H9 (cell line): ENCODE results near the gene KPNA1. TPM values are rescaled to one million over a fixed set of nuclear protein-coding genes. Genes with fewer than 3 reads are reported as not detected.

ENCODE experiments used
- DNase-seq: peaks from one replicate; pipeline ENCODE4 v3.0.0-alpha.2; 2017
- H2AFZ ChIP-seq: one replicate; pipeline ENCODE4 v1.6.1; 2013; ENCODE audit warnings: mild to moderate bottlenecking, low read length, control low read depth, moderate library complexity
- H2AK5ac ChIP-seq: 2 replicates; pipeline ENCODE4 v1.6.1; 2013; ENCODE audit warnings: low read length, control low read depth, mixed read lengths; ENCODE audit not compliant: insufficient read length
- H2BK120ac ChIP-seq: one replicate; pipeline ENCODE4 v1.6.1; 2013; ENCODE audit warnings: low read depth, mild to moderate bottlenecking, low read length, control low read depth, inconsistent platforms; ENCODE audit not compliant: poor library complexity, severe bottlenecking
- H2BK12ac ChIP-seq: 2 replicates; pipeline ENCODE4 v1.6.1; 2013; ENCODE audit warnings: low read length, control low read depth, mixed read lengths, low read depth; ENCODE audit not compliant: insufficient read length
- H2BK15ac ChIP-seq: 2 replicates; pipeline ENCODE4 v1.6.1; 2013; ENCODE audit warnings: low read depth, low read length, control low read depth
- H2BK20ac ChIP-seq: one replicate; pipeline ENCODE4 v1.6.1; 2013; ENCODE audit warnings: low read depth, mild to moderate bottlenecking, low read length, control low read depth, inconsistent platforms; ENCODE audit not compliant: poor library complexity, severe bottlenecking
- H2BK5ac ChIP-seq: 2 replicates; pipeline ENCODE4 v1.6.1; 2013; ENCODE audit warnings: low read length, control low read depth, mixed read lengths; ENCODE audit not compliant: insufficient read length
- H3K14ac ChIP-seq: 2 replicates; pipeline ENCODE4 v1.6.1; 2013; ENCODE audit warnings: low read length, control low read depth; ENCODE audit not compliant: insufficient read depth
- H3K18ac ChIP-seq: 2 replicates; pipeline ENCODE4 v1.6.1; 2013; ENCODE audit warnings: low read depth, mild to moderate bottlenecking, mixed read lengths, low read length, control low read depth; ENCODE audit not compliant: insufficient read length
- H3K23ac ChIP-seq: 2 replicates; pipeline ENCODE4 v1.6.1; 2013; ENCODE audit warnings: low read length, control low read depth, mixed read lengths, low read depth; ENCODE audit not compliant: insufficient read length
- H3K23me2 ChIP-seq: 2 replicates; pipeline ENCODE4 v1.6.1; 2013; ENCODE audit warnings: low read depth, mild to moderate bottlenecking, mixed read lengths, low read length, control low read depth; ENCODE audit not compliant: insufficient read length, poor library complexity, severe bottlenecking
- H3K27ac ChIP-seq: 2 replicates; pipeline ENCODE4 v1.5.1; 2013; ENCODE audit warnings: low read length, control low read depth, mixed read lengths, low read depth; ENCODE audit not compliant: insufficient read length
- H3K27me3 ChIP-seq: 2 replicates; pipeline ENCODE4 v1.6.1; 2013; ENCODE audit warnings: low read length, control low read depth, inconsistent platforms; ENCODE audit not compliant: insufficient read depth
- H3K4ac ChIP-seq: 2 replicates; pipeline ENCODE4 v1.6.1; 2013; ENCODE audit warnings: low read depth, mild to moderate bottlenecking, control low read depth, inconsistent platforms, low read length, moderate library complexity
- H3K4me1 ChIP-seq: 2 replicates; pipeline ENCODE4 v1.6.1; 2013; ENCODE audit warnings: low read length, control low read depth, inconsistent platforms; ENCODE audit not compliant: insufficient read depth
- H3K4me2 ChIP-seq: 2 replicates; pipeline ENCODE4 v1.6.1; 2013; ENCODE audit warnings: low read length, control low read depth, mixed read lengths; ENCODE audit not compliant: insufficient read length, insufficient read depth
- H3K56ac ChIP-seq: 2 replicates; pipeline ENCODE4 v1.6.1; 2013; ENCODE audit warnings: low read depth, mild to moderate bottlenecking, mixed read lengths, low read length, control low read depth; ENCODE audit not compliant: insufficient read length
- H3K79me1 ChIP-seq: 2 replicates; pipeline ENCODE4 v1.6.1; 2013; ENCODE audit warnings: low read depth, mild to moderate bottlenecking, moderate library complexity, low read length, control low read depth, inconsistent platforms; ENCODE audit not compliant: insufficient read depth, poor library complexity, severe bottlenecking
- H3K79me2 ChIP-seq: 2 replicates; pipeline ENCODE4 v1.6.1; 2013; ENCODE audit warnings: low read length, control low read depth, inconsistent platforms; ENCODE audit not compliant: insufficient read depth
- H3K9ac ChIP-seq: 2 replicates; pipeline ENCODE4 v1.6.1; 2013; ENCODE audit warnings: low read length, control low read depth, mixed read lengths; ENCODE audit not compliant: insufficient read length; ENCODE audit errors: extremely low read depth
- H3K9me3 ChIP-seq: one replicate; pipeline ENCODE4 v1.6.1; 2013; ENCODE audit warnings: low read depth, low read length, inconsistent platforms; ENCODE audit not compliant: control insufficient read depth
- H3T11ph ChIP-seq: one replicate; pipeline ENCODE4 v1.6.1; 2013; ENCODE audit warnings: mild to moderate bottlenecking, low read length, control low read depth, inconsistent platforms
- H4K20me1 ChIP-seq: one replicate; pipeline ENCODE4 v1.6.1; 2013; ENCODE audit not compliant: control insufficient read depth, insufficient read length, insufficient read depth
- H4K5ac ChIP-seq: 2 replicates; pipeline ENCODE4 v1.6.1; 2013; ENCODE audit warnings: low read depth, mild to moderate bottlenecking, mixed read lengths, low read length, control low read depth; ENCODE audit not compliant: insufficient read length
- H4K8ac ChIP-seq: replicated peaks from 2 replicates; pipeline ENCODE4 v1.6.1; 2013; ENCODE audit warnings: low read length, control low read depth, mixed read lengths, low read depth; ENCODE audit not compliant: insufficient read length
- H4K91ac ChIP-seq: 2 replicates; pipeline ENCODE4 v1.6.1; 2013; ENCODE audit warnings: low read depth, mild to moderate bottlenecking, moderate library complexity, mixed read lengths, low read length, control low read depth; ENCODE audit not compliant: insufficient read length
- H3K27ac Mint-ChIP-seq, 3 experiments: 2 replicates in 2 of 3; 3 replicates in 1 of 3; pipeline ENCODE4 v1.8.0; 2020 to 2021; ENCODE audit warnings: mixed read lengths in 3 of 3, mild to moderate bottlenecking in 1 of 3, moderate library complexity in 1 of 3
- H3K27me3 Mint-ChIP-seq: 2 replicates; pipeline ENCODE4 v1.8.0; 2021; ENCODE audit warnings: low read depth, mild to moderate bottlenecking, moderate library complexity, mixed read lengths
- H3K36me3 Mint-ChIP-seq, 3 experiments: 2 replicates in 2 of 3; 3 replicates in 1 of 3; pipeline ENCODE4 v1.8.0; 2020 to 2021; ENCODE audit warnings: low read depth in 3 of 3, mixed read lengths in 3 of 3; ENCODE audit not compliant: insufficient read depth in 1 of 3
- H3K4me1 Mint-ChIP-seq, 2 experiments: 2 replicates each; pipeline ENCODE4 v1.8.0; 2020; ENCODE audit warnings: mixed read lengths in 2 of 2
- H3K4me3 Mint-ChIP-seq, 2 experiments: 2 replicates in 1 of 2; 3 replicates in 1 of 2; pipeline ENCODE4 v1.8.0; 2020 to 2021; ENCODE audit warnings: mild to moderate bottlenecking in 2 of 2, mixed read lengths in 2 of 2, moderate library complexity in 1 of 2
- H3K9me3 Mint-ChIP-seq, 2 experiments: 2 replicates in 1 of 2; 3 replicates in 1 of 2; pipeline ENCODE4 v1.8.0; 2020; ENCODE audit warnings: mild to moderate bottlenecking in 2 of 2, mixed read lengths in 2 of 2, moderate library complexity in 1 of 2
- CTCF ChIP-seq: fragments of 200-600 bp; sonication (generic); conservative IDR thresholded peaks from 3 replicates; pipeline ENCODE4 v1.8.0; 2021; ENCODE audit warnings: antibody characterized with exemption, mild to moderate bottlenecking
- WGBS: extraction: QIAGEN DNeasy Blood & Tissue Kit; methylation state at CpG from one replicate; pipeline ENCODE4 v1.1.7; 2013; ENCODE audit warnings: missing lambda C conversion rate, low lambda C conversion rate, mixed read lengths; ENCODE audit not compliant: insufficient read length; ENCODE audit errors: extremely low coverage; 5-methylcytosine and 5-hydroxymethylcytosine counted together
- total RNA-seq: library from RNA; stranded (reverse); gene quantifications from 2 replicates; pipeline ENCODE4 v1.2.1, GENCODE V29; 2021

Gene KPNA1
- total RNA-seq, 1 experiment from 2014 or later: 71.7 TPM

DNA sequence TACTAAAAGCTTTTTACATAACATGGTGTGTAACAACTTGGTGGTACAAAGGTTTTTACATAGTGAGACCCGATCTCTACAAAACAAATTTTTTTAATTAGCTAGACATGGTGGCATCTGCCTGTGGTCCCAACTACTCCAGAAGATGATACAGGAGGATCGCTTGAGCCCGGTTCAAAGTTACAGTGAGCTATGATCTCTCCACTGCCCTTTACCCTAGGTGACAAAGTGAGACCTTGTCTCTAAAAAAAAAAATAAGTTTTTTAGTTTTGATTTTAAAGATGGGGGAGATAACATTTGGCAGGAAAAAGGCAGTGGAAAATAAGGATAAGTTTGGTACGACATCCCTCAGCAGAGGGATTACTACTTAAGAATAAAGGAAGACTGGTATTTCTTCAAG lies 124.8 kb downstream of the KPNA1 start:
- Histone ChIP-seq H3K4me2 (no peak overlapping the region), H2BK12ac (no peak overlapping the region), H3K9me3 (no peaks in the 10 kb centered on the region), H3K9ac (no peak overlapping the region), H2BK15ac (no peak overlapping the region), H2BK20ac (no peak overlapping the region), H2BK5ac (no peak overlapping the region), H2AFZ (no peak overlapping the region), H3K4me1 (no peaks in the 10 kb centered on the region), H3K27ac (no peak overlapping the region), H2BK120ac (no peak overlapping the region), H4K20me1 (no peaks in the 10 kb centered on the region), H3K23ac (no peak overlapping the region), H3K56ac (no peak overlapping the region), H4K91ac (no peak overlapping the region), H3K18ac (no peak overlapping the region), H3K79me1 (no peaks in the 10 kb centered on the region), H4K5ac (no peak overlapping the region), H3K4ac (no peak overlapping the region), H2AK5ac (no peak overlapping the region), H3K14ac (no peak overlapping the region), H3K23me2 (no peaks in the 10 kb centered on the region), H3T11ph (no peak overlapping the region), H4K8ac (no peak overlapping the region), H3K27me3 (no peaks in the 10 kb centered on the region), H3K79me2 (no peaks in the 10 kb centered on the region; the same call in 1 of the 2 replicates)
- no peak overlapping the region for H3K4me3 Mint-ChIP-seq
- no peak for DNase-seq
- H3K9me3 Mint-ChIP-seq: no peaks in the 10 kb centered on the region
- no peak overlapping the region for H3K27ac Mint-ChIP-seq
- peaks cover 0 to 23% (median 12%) of the 10 kb centered on the region in 3 experiments; a peak in 4 of 7 replicates for H3K36me3 Mint-ChIP-seq
- TF ChIP-seq CTCF: no peak
- no peaks in the 10 kb centered on the region for H3K27me3 Mint-ChIP-seq
- H3K4me1 Mint-ChIP-seq: peaks cover 9 to 17% of the 10 kb centered on the region in 2 experiments
- WGBS: no CpG with 5 or more reads among the region's 4 CpGs
